Activated CD4-positive, alpha-beta T cell treated with anti-CD3 and anti-CD28 coated beads, Interleukin-2, amount 10 ng/mL, durations not matched to agents 24 days and 14 days (primary cell): ENCODE measurements around the gene ZNF613. TPM values are rescaled to one million over a fixed set of nuclear protein-coding genes. Genes with fewer than 3 reads are reported as not detected.
"Not testable (repeated sequence)": the region's sequence is repeated elsewhere in the genome, so short reads cannot be mapped to it uniquely, and the experiment has no call there.

ENCODE experiments used
- DNase-seq: peaks from one replicate; pipeline ENCODE4 v3.0.0; 2022
- H3K27ac Mint-ChIP-seq: one replicate; pipeline ENCODE4 v1.8.0; 2022; ENCODE audit warnings: mild to moderate bottlenecking, mixed read lengths
- H3K27me3 Mint-ChIP-seq: one replicate; pipeline ENCODE4 v1.8.0; 2022; ENCODE audit warnings: mixed read lengths
- H3K36me3 Mint-ChIP-seq: one replicate; pipeline ENCODE4 v1.8.0; 2022; ENCODE audit warnings: low read depth, mild to moderate bottlenecking, mixed read lengths
- H3K4me1 Mint-ChIP-seq: one replicate; pipeline ENCODE4 v1.8.0; 2021; ENCODE audit warnings: mixed read lengths
- H3K4me3 Mint-ChIP-seq: one replicate; pipeline ENCODE4 v1.8.0; 2022; ENCODE audit warnings: mild to moderate bottlenecking, moderate library complexity, mixed read lengths
- H3K9me3 Mint-ChIP-seq: one replicate; pipeline ENCODE4 v1.8.0; 2021; ENCODE audit warnings: mixed read lengths
- intact Hi-C: fragments of 100-400 bp; cut with micrococcal nuclease; formaldehyde crosslinking; loops from one replicate; pipeline ENCODE4 v1.15.1; 2023
- total RNA-seq: library from RNA; stranded (reverse); gene quantifications from 2 replicates; pipeline ENCODE4 v1.2.3, GENCODE V29; 2022

ZNF613 gene
- total RNA-seq, 1 donor from 2014 or later = 5.0 TPM

DNA sequence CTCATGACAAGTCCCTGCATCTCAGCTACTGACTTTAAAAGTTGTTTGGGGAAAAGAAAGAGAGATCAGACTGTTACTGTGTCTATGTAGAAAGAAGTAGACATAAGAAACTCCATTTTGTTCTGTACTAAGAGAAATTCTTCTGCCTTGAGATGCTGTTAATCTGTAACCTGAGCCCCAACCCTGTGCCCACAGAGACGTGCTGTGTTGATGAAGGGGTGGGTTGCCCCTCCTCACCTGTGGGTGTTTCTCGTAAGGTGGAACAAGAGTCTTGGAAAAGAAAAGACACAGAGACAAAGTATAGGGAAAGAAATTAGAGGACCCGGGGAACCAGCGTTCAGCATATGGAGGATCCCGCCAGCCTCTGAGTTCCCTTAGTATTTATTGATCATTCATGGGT is 19.3 kb upstream of the ZNF613 start:
- DNase-seq, H3K4me3 Mint-ChIP-seq, intact Hi-C loops, H3K27ac Mint-ChIP-seq, H3K27me3 Mint-ChIP-seq, H3K4me1 Mint-ChIP-seq: not testable (repeated sequence)
- H3K9me3 Mint-ChIP-seq = peaks cover 50% of the 10 kb centered on the region
- peaks cover 28% of the 10 kb centered on the region for H3K36me3 Mint-ChIP-seq

DNA sequence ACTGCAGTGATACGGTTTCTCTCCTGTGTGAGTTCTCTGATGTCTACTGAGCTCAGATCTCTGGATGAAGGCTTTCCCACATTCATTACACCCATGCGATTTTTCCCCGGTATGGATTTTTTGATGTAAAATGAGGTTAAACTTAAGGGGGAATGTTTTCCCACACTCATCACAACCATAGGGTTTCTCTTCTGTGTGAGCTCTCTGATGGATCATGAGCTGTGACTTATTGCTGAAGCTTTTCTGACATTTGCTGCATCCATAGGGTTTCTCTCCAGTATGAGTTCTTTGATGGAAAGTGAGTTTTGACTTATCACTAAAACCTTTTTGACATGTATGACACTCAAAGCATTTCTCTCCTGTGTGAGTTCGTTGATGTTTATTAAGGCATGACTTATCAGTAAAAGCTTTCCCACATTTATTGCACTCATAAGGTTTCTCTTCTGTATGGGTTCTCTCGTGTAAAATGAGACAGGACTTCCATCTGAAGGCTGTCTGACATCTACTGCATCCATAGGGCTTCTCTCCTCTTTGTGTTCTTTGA is 11.9 kb upstream of the ZNF613 start:
- peaks cover 5% of the 10 kb centered on the region for H3K36me3 Mint-ChIP-seq
- no peaks in the 10 kb centered on the region for H3K27me3 Mint-ChIP-seq
- intact Hi-C loops = no loop called here
- H3K4me1 Mint-ChIP-seq = no peaks in the 10 kb centered on the region
- H3K9me3 Mint-ChIP-seq = peaks cover 43% of the 10 kb centered on the region
- no peak overlapping the region for H3K27ac Mint-ChIP-seq
- no peak for DNase-seq
- no peak overlapping the region for H3K4me3 Mint-ChIP-seq

DNA sequence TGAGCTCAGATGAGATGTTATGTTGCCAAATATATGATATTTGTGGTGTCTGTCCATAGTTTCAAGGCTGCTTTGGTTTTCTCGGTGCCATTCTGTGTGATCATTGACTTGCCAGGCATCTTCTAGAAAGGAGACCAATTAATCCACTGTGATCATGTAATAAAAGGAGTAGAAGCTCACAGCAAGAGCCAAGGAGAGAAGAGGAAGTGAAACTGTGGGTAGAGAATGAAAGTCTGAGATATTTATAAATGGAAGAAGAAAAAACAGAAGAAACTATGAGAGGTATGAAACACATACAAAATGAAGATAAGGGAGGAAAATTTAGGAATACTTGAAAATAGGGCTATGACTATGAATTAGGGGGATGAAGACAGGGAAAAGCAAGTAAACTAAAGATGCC is 11.1 kb upstream of the ZNF613 start:
- peaks cover 48% of the 10 kb centered on the region for H3K9me3 Mint-ChIP-seq

DNA sequence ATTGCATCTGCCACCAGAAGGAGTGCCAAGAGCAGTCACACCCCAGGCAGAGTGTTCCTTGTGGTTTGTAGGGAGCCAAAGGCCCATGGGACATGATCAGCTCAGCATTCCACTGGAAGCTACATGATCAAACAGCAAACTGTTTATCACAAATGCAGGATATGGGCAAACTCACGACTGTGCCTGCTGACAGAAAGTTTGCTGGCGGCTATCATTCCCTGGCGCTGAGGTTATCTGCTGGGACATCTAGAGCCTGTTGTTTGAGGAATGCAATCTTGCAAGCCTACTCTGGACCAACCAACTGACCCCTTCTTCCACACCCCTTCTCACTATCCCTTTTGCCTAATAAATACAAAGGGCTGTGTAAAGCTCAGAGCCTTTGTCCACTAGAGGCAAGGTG is 7.7 kb upstream of the ZNF613 start:
- Mint-ChIP-seq H3K4me1 (no peaks in the 10 kb centered on the region), H3K27me3 (no peaks in the 10 kb centered on the region), H3K9me3 (peaks cover 40% of the 10 kb centered on the region), H3K27ac (no peak overlapping the region), H3K4me3 (no peak overlapping the region), H3K36me3 (peaks cover 8% of the 10 kb centered on the region)
- no peak for DNase-seq
- intact Hi-C loops = no loop called here

More for the DNA sequence above, 11.1 kb upstream of the ZNF613 start:
- Mint-ChIP-seq H3K4me1 (no peaks in the 10 kb centered on the region), H3K4me3 (no peak overlapping the region), H3K27me3 (no peaks in the 10 kb centered on the region), H3K36me3 (peaks cover 5% of the 10 kb centered on the region), H3K27ac (no peak overlapping the region)
- intact Hi-C loops = no loop called here
- DNase-seq = no peak

DNA sequence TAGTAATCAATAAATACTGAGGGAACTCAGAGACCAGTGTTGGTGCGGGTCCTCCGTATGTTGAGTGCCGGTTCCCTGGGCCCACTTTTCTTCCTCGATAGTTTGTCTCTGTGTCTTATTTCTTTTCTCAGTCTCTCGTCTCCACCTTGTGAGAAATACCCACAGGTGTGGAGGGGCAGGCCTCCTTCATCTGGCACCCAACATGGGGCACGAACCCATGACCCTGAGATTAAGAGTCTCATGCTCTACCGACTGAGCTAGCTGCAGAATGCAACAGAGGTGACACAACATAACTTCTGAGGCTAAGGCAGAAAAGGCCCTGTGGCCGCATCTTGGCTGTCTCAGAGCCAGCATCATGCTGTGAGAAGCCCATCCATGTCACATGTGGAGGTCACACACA is 5.3 kb upstream of the ZNF613 start:
- Mint-ChIP-seq H3K27ac (no peak overlapping the region), H3K36me3 (peaks cover 19% of the 10 kb centered on the region), H3K27me3 (no peaks in the 10 kb centered on the region), H3K9me3 (peaks cover 43% of the 10 kb centered on the region), H3K4me1 (peaks cover 6% of the 10 kb centered on the region), H3K4me3 (no peak overlapping the region)
- DNase-seq = no peak
- intact Hi-C loops = no loop called here

DNA sequence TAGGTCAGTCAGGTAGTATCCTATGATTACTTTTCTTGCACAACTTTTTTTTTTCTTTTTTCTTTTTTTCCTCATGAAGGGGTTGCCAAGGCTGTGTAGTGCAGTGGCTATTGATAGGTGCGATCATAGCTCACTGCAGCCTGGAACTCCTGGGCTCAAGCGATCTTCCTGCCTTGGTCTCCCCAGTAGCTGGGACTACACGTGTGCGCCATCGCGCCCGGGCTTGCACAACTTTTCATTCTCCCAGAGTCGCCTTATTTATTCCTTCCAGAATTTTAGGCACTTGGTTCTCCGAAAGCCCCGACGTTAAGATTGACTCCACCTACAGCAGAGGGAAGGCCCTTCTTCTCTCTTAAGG is 867 bp upstream of the ZNF613 start:
- Mint-ChIP-seq H3K36me3 (peaks cover 50% of the 10 kb centered on the region), H3K4me1 (peaks cover 19% of the 10 kb centered on the region), H3K9me3 (peaks cover 50% of the 10 kb centered on the region), H3K27ac (peak overlapping the region; percentile 97), H3K4me3 (peak overlapping the region; percentile 100), H3K27me3 (no peaks in the 10 kb centered on the region)
- DNase-seq = no peak
- intact Hi-C loops = loop anchor here (2.0 to 5.0 kb wide), 2 partner anchors 82 to 601 kb away; partner anchors contain the start of genes ZNF615 and ZNF808

DNA sequence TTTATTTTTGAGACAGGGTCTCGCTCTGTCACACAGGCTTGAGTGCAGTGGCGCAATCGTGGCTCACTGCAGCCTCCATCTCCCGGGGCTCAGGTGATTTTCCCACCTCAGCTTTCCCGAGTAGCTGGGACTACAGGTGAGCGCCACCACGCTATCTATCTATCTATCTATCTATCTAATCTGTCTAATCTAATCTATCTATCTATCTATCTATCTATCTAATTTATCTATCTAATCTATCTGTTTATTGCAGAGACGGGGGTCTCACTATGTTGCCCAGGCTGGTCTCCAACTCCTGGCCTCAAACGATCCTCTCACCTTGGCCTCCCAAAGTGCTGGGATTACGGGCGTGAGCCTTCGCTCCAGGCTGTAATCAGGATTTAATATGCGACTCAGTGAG is 587 bp downstream of the ZNF613 start:
- intact Hi-C loops = loop anchor here (1.0 to 5.0 kb wide), 7 partner anchors 23 to 599 kb away; partner anchors contain the start of genes ZNF350, ZNF614, ZNF615 and ZNF649
- DNase-seq = no peak
- Mint-ChIP-seq H3K36me3 (peaks cover 58% of the 10 kb centered on the region), H3K27me3 (no peaks in the 10 kb centered on the region), H3K9me3 (peaks cover 41% of the 10 kb centered on the region), H3K27ac (peak overlapping the region; percentile 97), H3K4me3 (peak overlapping the region; percentile 100), H3K4me1 (peaks cover 19% of the 10 kb centered on the region)

DNA sequence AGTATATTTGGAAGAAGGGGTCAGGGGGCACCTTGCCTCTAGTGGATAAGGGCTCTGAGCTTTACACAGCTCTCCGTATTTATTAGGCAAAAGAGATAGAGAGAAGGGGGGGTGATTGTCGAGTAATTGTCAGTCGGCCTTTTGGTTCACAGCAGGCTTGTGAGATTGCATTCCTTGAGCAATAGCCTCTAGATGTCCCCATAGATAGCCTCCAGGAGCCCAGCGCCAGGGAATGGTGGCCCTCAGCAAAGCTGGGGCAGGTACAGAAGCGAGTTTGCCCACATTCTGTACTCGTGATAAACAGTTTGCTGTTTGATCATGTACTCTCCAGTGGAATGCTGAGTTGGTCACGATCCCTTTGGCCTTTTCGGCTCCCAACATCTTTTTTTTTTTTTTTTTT is 4.6 kb downstream of the ZNF613 start:
- Mint-ChIP-seq H3K27ac (no peak overlapping the region), H3K36me3 (peaks cover 81% of the 10 kb centered on the region)

DNA sequence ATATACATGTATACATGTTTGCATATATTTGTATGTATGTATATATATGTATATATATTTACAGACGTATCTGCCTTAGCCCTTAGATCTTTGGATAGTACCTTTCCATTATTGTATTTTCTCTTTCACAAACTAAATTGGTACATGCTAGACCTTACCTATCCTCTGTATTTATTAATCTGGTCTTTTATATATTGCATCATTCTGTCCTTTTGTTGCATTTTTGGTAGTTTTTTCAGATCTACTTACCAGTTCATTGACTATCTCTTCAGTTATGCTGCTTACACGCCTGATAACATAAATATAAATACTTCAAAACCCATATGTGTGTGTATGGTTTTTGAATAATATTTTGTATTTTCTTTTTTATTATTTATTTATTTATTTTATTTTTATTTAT is 11.7 kb downstream of the ZNF613 start:
- intact Hi-C loops = no loop called here
- H3K4me1 Mint-ChIP-seq = no peaks in the 10 kb centered on the region
- no peak overlapping the region for H3K4me3 Mint-ChIP-seq
- no peaks in the 10 kb centered on the region for H3K27me3 Mint-ChIP-seq
- no peak overlapping the region for H3K27ac Mint-ChIP-seq
- peaks cover 93% of the 10 kb centered on the region for H3K36me3 Mint-ChIP-seq
- DNase-seq = no peak
- H3K9me3 Mint-ChIP-seq = peaks cover 50% of the 10 kb centered on the region

More for the DNA sequence above, 4.6 kb downstream of the ZNF613 start:
- DNase-seq = no peak
- H3K4me1 Mint-ChIP-seq = peaks cover 13% of the 10 kb centered on the region
- intact Hi-C loops = no loop called here
- peaks cover 33% of the 10 kb centered on the region for H3K9me3 Mint-ChIP-seq
- no peak overlapping the region for H3K4me3 Mint-ChIP-seq
- H3K27me3 Mint-ChIP-seq = no peaks in the 10 kb centered on the region

DNA sequence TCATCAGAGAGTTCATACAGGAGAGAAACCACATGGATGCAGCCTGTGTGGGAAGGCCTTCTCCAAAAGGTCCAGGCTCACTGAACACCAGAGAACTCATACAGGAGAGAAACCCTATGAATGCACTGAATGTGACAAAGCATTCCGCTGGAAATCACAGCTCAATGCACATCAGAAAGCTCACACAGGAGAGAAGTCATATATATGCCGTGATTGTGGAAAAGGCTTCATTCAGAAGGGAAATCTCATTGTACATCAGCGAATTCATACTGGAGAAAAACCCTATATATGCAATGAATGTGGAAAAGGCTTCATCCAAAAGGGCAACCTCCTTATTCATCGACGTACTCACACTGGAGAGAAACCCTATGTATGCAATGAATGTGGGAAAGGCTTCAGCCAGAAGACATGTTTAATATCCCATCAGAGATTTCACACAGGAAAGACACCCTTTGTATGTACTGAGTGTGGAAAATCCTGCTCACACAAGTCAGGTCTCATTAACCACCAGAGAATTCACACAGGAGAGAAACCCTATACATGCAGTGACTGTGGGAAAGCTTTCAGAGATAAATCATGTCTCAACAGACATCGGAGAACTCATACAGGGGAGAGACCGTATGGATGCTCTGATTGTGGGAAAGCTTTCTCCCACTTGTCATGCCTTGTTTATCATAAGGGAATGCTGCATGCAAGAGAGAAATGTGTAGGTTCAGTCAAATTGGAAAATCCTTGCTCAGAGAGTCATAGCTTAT is 17.7 kb downstream of the ZNF613 start:
- no peaks in the 10 kb centered on the region for H3K27me3 Mint-ChIP-seq
- no peak overlapping the region for H3K4me3 Mint-ChIP-seq
- H3K27ac Mint-ChIP-seq = no peak overlapping the region
- intact Hi-C loops = no loop called here
- H3K4me1 Mint-ChIP-seq = no peaks in the 10 kb centered on the region
- DNase-seq = no peak
- peaks cover 67% of the 10 kb centered on the region for H3K36me3 Mint-ChIP-seq
- peaks cover 46% of the 10 kb centered on the region for H3K9me3 Mint-ChIP-seq

DNA sequence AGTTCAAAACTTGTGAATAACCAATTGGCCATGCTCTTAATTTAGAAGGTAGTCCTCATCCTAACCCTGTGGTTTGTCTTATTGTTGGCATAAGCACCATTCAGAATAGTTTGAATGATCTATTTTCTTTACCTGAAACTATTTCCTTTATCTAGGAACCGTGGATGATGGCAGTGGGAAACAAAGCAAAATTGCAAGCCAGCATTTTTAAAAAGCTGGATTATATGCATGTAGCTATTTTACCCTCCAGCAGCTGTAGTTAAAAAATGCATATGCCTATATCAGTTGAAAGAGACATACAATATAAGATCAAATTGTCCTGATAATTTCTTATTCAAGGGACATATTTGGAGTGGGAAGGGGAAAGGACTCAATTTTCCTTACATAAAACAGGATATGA is 19.3 kb downstream of the ZNF613 start:
- peaks cover 53% of the 10 kb centered on the region for H3K36me3 Mint-ChIP-seq
- H3K9me3 Mint-ChIP-seq = peaks cover 46% of the 10 kb centered on the region
- H3K27ac Mint-ChIP-seq = no peak overlapping the region
- intact Hi-C loops = no loop called here
- H3K27me3 Mint-ChIP-seq = no peaks in the 10 kb centered on the region
- H3K4me3 Mint-ChIP-seq = no peak overlapping the region
- H3K4me1 Mint-ChIP-seq = no peaks in the 10 kb centered on the region
- no peak for DNase-seq

DNA sequence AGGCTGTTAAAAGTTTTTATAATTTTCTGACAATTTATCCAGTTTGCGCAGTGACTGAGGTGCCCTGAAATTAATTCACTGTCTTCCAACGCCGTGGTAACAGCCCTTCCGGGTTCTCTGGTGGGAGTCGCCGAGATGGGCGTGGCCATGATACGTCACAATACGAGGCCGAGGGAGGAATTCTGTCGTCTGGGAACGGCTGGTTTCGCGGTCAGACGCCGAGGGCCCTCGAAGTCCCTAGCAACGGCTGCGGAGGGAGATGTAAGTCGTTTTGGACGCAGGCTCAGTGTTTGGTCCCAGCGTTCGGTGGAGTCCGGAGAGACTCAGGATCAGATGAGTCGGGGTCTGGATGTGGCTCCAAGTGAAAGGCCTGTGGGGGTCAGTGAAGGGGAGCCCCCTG is 21.7 kb downstream of the ZNF613 start:
- H3K4me1 Mint-ChIP-seq = no peaks in the 10 kb centered on the region
- DNase-seq = no peak
- no peak overlapping the region for H3K4me3 Mint-ChIP-seq
- no peak overlapping the region for H3K27ac Mint-ChIP-seq
- peaks cover 29% of the 10 kb centered on the region for H3K36me3 Mint-ChIP-seq
- H3K27me3 Mint-ChIP-seq = no peaks in the 10 kb centered on the region
- intact Hi-C loops = no loop called here
- peaks cover 37% of the 10 kb centered on the region for H3K9me3 Mint-ChIP-seq

DNA sequence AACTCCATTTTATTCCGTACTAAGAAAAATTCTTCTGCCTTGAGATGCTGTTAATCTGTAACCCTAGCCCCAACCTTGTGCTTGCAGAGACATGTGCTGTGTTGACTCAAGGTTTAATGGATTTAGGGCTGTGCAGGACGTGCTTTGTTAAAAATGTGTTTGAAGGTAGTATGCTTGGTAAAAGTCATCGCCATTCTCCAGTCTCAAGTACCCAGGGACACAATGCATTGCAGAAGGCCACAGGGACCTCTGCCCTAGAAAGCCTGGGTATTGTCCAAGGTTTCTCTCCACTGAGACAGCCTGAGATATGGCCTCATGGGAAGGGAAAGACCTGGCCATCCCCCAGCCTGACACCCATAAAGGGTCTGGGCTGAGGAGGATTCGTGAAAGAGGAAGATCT is 30.6 kb downstream of the ZNF613 start:
- peaks cover 59% of the 10 kb centered on the region for H3K9me3 Mint-ChIP-seq
- H3K27ac Mint-ChIP-seq, H3K4me1 Mint-ChIP-seq, intact Hi-C loops, H3K27me3 Mint-ChIP-seq, H3K4me3 Mint-ChIP-seq, DNase-seq: not testable (repeated sequence)
- peaks cover 12% of the 10 kb centered on the region for H3K36me3 Mint-ChIP-seq

DNA sequence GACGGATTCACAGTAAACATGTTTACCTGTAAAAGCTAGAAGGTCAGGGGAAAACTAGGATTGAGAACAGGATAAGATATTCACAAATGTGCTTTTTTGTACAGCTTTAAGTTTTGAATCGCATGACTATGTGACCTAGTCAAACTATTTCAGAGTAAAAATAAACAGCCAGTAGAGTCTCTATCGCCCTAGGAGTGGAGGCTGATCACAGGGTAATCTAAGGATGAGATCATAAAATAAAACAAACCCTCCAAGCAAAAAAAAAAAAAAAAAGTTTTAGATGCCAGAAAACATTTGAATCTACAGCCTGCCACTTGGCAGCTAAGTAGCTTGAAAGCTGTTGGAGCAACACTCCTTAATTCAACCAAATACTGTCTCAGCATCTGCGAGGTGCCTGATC is 32.5 kb downstream of the ZNF613 start:
- H3K36me3 Mint-ChIP-seq = peaks cover 25% of the 10 kb centered on the region
- no peak overlapping the region for H3K27ac Mint-ChIP-seq
- H3K9me3 Mint-ChIP-seq = peaks cover 62% of the 10 kb centered on the region
- no peaks in the 10 kb centered on the region for H3K4me1 Mint-ChIP-seq
- intact Hi-C loops = no loop called here
- DNase-seq = no peak
- H3K4me3 Mint-ChIP-seq = no peak overlapping the region
- no peaks in the 10 kb centered on the region for H3K27me3 Mint-ChIP-seq
